HG02981 (cell line): ENCODE results near the gene TMEM175.
"Not testable (repeated sequence)": the region's sequence is repeated elsewhere in the genome, so short reads cannot be mapped to it uniquely, and the experiment has no call there.

Experiments
- ATAC-seq: cut with Tn5 transposase; IDR thresholded peaks from one replicate; pipeline ENCODE4 v1.9.1; 2021; ENCODE audit warnings: mild to moderate bottlenecking, moderate library complexity; ENCODE audit not compliant: unreplicated experiment

Gene TMEM175

GRCh38 chr4:988726-989721 lies 56.8 kb downstream of the TMEM175 start:
- ATAC-seq: no peak

- ATAC-seq: no peak
These were observed 57.6 kb downstream of the TMEM175 start for GRCh38 chr4:989722-990471.

- no peak for ATAC-seq
These were observed 58.6 kb downstream of the TMEM175 start for GRCh38 chr4:990746-991367.

- no peak for ATAC-seq
These were observed 59.4 kb downstream of the TMEM175 start for GRCh38 chr4:991451-992296.

GRCh38 chr4:992297-993110 lies 60.2 kb downstream of the TMEM175 start:
- ATAC-seq: no peak

GRCh38 chr4:993111-994029 lies 61.1 kb downstream of the TMEM175 start, which contains the start of gene SLC26A1:
Gene SLC26A1, minus strand, starts transcription at chr4:993404. Its CDS starts 1,701 bp downstream, at chr4:991703.
- no peak for ATAC-seq

GRCh38 chr4:995311-996026 lies 63.2 kb downstream of the TMEM175 start:
- no peak for ATAC-seq

- no peak for ATAC-seq
These were observed 64.1 kb downstream of the TMEM175 start for GRCh38 chr4:996030-996996.

- ATAC-seq: no peak
These were observed 64.7 kb downstream of the TMEM175 start for GRCh38 chr4:996997-997374.

- no peak for ATAC-seq
These were observed 65.3 kb downstream of the TMEM175 start for GRCh38 chr4:997375-998071.

- ATAC-seq: no peak
These were observed 65.9 kb downstream of the TMEM175 start for GRCh38 chr4:998096-998691.

GRCh38 chr4:999240-999863 lies 67.1 kb downstream of the TMEM175 start:
- not testable (repeated sequence) for ATAC-seq

GRCh38 chr4:999882-1000425 lies 67.7 kb downstream of the TMEM175 start:
- no peak for ATAC-seq

- no peak for ATAC-seq
These were observed 68.5 kb downstream of the TMEM175 start for GRCh38 chr4:1000686-1001260.
